ENCODE measurements around the gene CTXN2. TPM values are rescaled to one million over a fixed set of nuclear protein-coding genes. Genes with fewer than 3 reads are reported as not detected.

Gene CTXN2
- total and polyA plus RNA-seq, 2 experiments from 2014 or later, result not detected

DNA sequence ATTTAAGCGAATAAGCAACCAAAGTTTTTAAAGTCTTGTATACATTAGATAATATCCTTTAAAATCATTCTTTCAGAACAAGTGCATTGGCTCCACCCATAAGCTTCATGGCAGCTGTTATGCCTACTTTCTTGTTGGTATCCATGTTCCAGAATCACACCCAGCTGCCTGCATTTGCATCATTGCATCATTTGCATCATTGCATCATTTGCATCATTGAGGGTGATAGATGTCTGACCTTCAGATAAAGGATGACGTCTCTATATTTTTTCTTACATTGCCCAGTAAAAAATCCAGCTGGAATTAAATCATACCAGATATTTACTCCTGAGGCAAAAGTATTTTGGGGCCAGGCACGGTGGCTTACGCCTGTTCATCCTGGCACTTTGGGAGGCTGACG, 56.9 kb downstream of the CTXN2 start:
- Histone ChIP-seq H3K9me2 (ENCODE audit: insufficient read depth) (no peaks in the 10 kb centered on the region), H3K4me2 (ENCODE audit: unreplicated experiment) (no peak overlapping the region), H3K27ac (no peak overlapping the region), H4K20me1 (ENCODE audit: insufficient read depth) (no peaks in the 10 kb centered on the region), H3F3A (ENCODE audit: insufficient read depth) (no peaks in the 10 kb centered on the region), H3K4me1 (ENCODE audit: insufficient read depth) (no peaks in the 10 kb centered on the region), H3K9ac (no peak overlapping the region), H3K4me3 (no peak overlapping the region), H3K36me3 (ENCODE audit: low read depth) (no peaks in the 10 kb centered on the region), H3K27me3 (replicated peaks; ENCODE audit: insufficient read depth) (0 out of 2 replicates have a peak, but pooled peaks cover 3% of the 10 kb centered on the region), H2AFZ (no peak overlapping the region), H3K9me3 (ENCODE audit: low read depth) (no peaks in the 10 kb centered on the region), H3K79me2 (ENCODE audit: insufficient read depth) (no peaks in the 10 kb centered on the region)
- in situ Hi-C loops (cut with MboI), result no loop called here
- TF ChIP-seq EZH2phosphoT487 (IDR thresholded peaks at IDR 0.05; ENCODE audit: insufficient read depth, low read depth) (no peak), EZH2 (IDR thresholded peaks at IDR 0.05; ENCODE audit: insufficient read depth, poor library complexity, severe bottlenecking) (no peak)
- WGBS, 2 experiments (ENCODE audit: low coverage in 1 of 2, low lambda C conversion rate in 2 of 2, missing lambda C conversion rate in 2 of 2), result 61 to 68% methylated on average over 5 of the region's 5 CpGs
- DNase-seq, result no peak

DNA sequence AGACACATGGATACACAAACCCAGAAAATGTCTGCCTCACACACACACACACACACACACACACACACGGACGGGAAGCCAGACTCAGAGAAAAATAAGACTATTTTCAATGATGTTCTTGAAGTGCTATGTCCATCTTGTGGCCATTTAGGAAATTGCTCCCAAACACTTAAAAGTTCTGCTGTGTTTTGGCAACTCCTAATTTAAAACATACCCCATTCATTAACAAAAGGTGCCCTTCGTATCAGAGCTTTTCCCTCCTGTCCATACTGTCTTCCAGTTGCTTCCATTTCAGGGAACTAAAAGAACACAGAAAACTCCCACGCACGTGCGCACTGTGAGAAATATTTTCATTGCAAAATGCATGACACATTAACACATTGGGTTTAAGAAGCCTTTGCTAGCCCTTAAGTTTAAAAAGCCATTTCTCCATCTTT, 59.2 kb downstream of the CTXN2 start:
- no peaks in the 10 kb centered on the region for H3F3A ChIP-seq (ENCODE audit: insufficient read depth)
- TF ChIP-seq EZH2phosphoT487 (IDR thresholded peaks at IDR 0.05; ENCODE audit: insufficient read depth, low read depth) (no peak), EZH2 (IDR thresholded peaks at IDR 0.05; ENCODE audit: insufficient read depth, poor library complexity, severe bottlenecking) (no peak)
- WGBS, 2 experiments (ENCODE audit: low coverage in 1 of 2, low lambda C conversion rate in 2 of 2, missing lambda C conversion rate in 2 of 2), result 18 to 20% methylated on average over 6 of the region's 6 CpGs
- in situ Hi-C loops (cut with MboI), result loop anchor here (25.0 kb wide), 1 partner anchor 1063 kb away; no protein-coding TSS in a partner anchor
- no peak overlapping the region for H3K9ac ChIP-seq
- no peaks in the 10 kb centered on the region for H3K9me2 ChIP-seq (ENCODE audit: insufficient read depth)
- no peaks in the 10 kb centered on the region for H4K20me1 ChIP-seq (ENCODE audit: insufficient read depth)
- no peaks in the 10 kb centered on the region for H3K9me3 ChIP-seq (ENCODE audit: low read depth)
- DNase-seq, result peak; percentile 73
- no peak overlapping the region for H3K4me2 ChIP-seq (ENCODE audit: unreplicated experiment)
- 0 out of 2 replicates have a peak, but pooled peaks cover 3% of the 10 kb centered on the region for H3K27me3 ChIP-seq (replicated peaks; ENCODE audit: insufficient read depth)
- H3K79me2 ChIP-seq (ENCODE audit: insufficient read depth), result no peaks in the 10 kb centered on the region
- H2AFZ ChIP-seq, result peak overlapping the region; percentile 61
- no peak overlapping the region for H3K4me3 ChIP-seq
- no peak overlapping the region for H3K27ac ChIP-seq
- H3K36me3 ChIP-seq (ENCODE audit: low read depth), result no peaks in the 10 kb centered on the region
- no peaks in the 10 kb centered on the region for H3K4me1 ChIP-seq (ENCODE audit: insufficient read depth)

DNA sequence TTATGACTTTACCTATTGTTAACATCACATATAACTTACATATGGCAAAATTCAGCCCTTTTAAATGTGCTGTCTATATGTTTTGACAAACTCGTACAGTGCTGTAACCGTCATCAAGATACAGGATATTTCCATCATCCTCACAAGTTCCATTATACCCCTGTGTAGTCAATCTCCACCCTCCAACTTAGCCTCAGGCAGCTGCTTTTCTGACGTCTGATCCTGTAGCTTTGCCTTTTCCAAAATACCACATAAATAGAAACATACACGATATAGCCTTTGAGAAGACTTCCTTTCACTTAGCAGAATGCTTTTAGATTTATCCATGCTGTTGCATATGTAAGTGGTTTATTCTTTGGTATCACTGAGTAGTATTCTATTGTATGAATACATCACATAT, 61.7 kb downstream of the CTXN2 start:
- H3K27ac ChIP-seq, result no peak overlapping the region
- H3F3A ChIP-seq (ENCODE audit: insufficient read depth), result no peaks in the 10 kb centered on the region
- H2AFZ ChIP-seq, result no peak overlapping the region
- H3K36me3 ChIP-seq (ENCODE audit: low read depth), result no peaks in the 10 kb centered on the region
- H3K4me1 ChIP-seq (ENCODE audit: insufficient read depth), result no peaks in the 10 kb centered on the region
- no peaks in the 10 kb centered on the region for H3K79me2 ChIP-seq (ENCODE audit: insufficient read depth)
- H3K9me3 ChIP-seq (ENCODE audit: low read depth), result no peaks in the 10 kb centered on the region
- H4K20me1 ChIP-seq (ENCODE audit: insufficient read depth), result no peaks in the 10 kb centered on the region
- H3K27me3 ChIP-seq (replicated peaks; ENCODE audit: insufficient read depth), result no peaks in the 10 kb centered on the region
- no peak for TF ChIP-seq EZH2phosphoT487 (IDR thresholded peaks at IDR 0.05; ENCODE audit: insufficient read depth, low read depth)
- no peak for TF ChIP-seq EZH2 (IDR thresholded peaks at IDR 0.05; ENCODE audit: insufficient read depth, poor library complexity, severe bottlenecking)
- H3K4me2 ChIP-seq (ENCODE audit: unreplicated experiment), result no peak overlapping the region
- WGBS, 2 experiments (ENCODE audit: low coverage in 1 of 2, low lambda C conversion rate in 2 of 2, missing lambda C conversion rate in 2 of 2), result 58 to 62% methylated on average over 4 of the region's 4 CpGs
- no peaks in the 10 kb centered on the region for H3K9me2 ChIP-seq (ENCODE audit: insufficient read depth)
- no peak overlapping the region for H3K9ac ChIP-seq
- DNase-seq, result no peak
- in situ Hi-C loops (cut with MboI), result loop anchor here (25.0 kb wide), 1 partner anchor 1066 kb away; no protein-coding TSS in a partner anchor
- no peak overlapping the region for H3K4me3 ChIP-seq

Other genes with a start within 250 kb of the CTXN2 start
- gene SLC24A5, start 70.7 kb upstream of the CTXN2 start, total RNA-seq (2014; rRNA removed; shearing (Covaris generic)), result not detected in 2 replicates
- gene SLC24A5, start 70.7 kb upstream of the CTXN2 start, polyA plus RNA-seq (2016; fragmentation: Nextera tagmentation; extraction: Ambion mirVana), result not detected in 2 replicates
- 1.7 and 6.8 TPM in 2 replicates for gene MYEF2, start 13.4 kb upstream of the CTXN2 start, total RNA-seq (2014; rRNA removed; shearing (Covaris generic))
- gene MYEF2, start 13.4 kb upstream of the CTXN2 start, polyA plus RNA-seq (2016; fragmentation: Nextera tagmentation; extraction: Ambion mirVana), result 1.3 and 1.8 TPM in 2 replicates
- gene SLC12A1, start 14.6 kb downstream of the CTXN2 start, total RNA-seq (2014; rRNA removed; shearing (Covaris generic)), result not detected in 2 replicates
- gene SLC12A1, start 14.6 kb downstream of the CTXN2 start, polyA plus RNA-seq (2016; fragmentation: Nextera tagmentation; extraction: Ambion mirVana), result not detected in 2 replicates
- gene DUT, start 139.8 kb downstream of the CTXN2 start, total RNA-seq (2014; rRNA removed; shearing (Covaris generic)), result 78.0 and 80.6 TPM in 2 replicates
- gene DUT, start 139.8 kb downstream of the CTXN2 start, polyA plus RNA-seq (2016; fragmentation: Nextera tagmentation; extraction: Ambion mirVana), result 149 and 156 TPM in 2 replicates